ENCODE measurements around the gene C10orf120.

- TF ChIP-seq POLR2A (IDR thresholded peaks at IDR 0.05) (no peak), CTCF (IDR thresholded peaks at IDR 0.05) (no peak)
These were observed 34.3 kb downstream of the C10orf120 start for GRCh38 chr10:122665329-122665860.

All from tibial nerve (tissue), 3 donors.